HepG2 (cell line): ENCODE results near the gene TLE7. TPM values are rescaled to one million over a fixed set of nuclear protein-coding genes. Genes with fewer than 3 reads are reported as not detected.

Experiments
- ARNTL ChIP-seq: sonication (generic); formaldehyde crosslinking; IDR thresholded peaks from 2 replicates; pipeline ENCODE4 v1.4.0; 2020; ENCODE audit warnings: mild to moderate bottlenecking, missing genetic modification reagents
- BCL6 ChIP-seq: IDR thresholded peaks from 2 replicates; pipeline ENCODE4 v1.6.1; 2016; ENCODE audit warnings: missing genetic modification reagents, missing compliant biosample characterization
- EZH2 ChIP-seq: conservative IDR thresholded peaks from 2 replicates; pipeline ENCODE4 v1.6.1; 2012; ENCODE audit warnings: mild to moderate bottlenecking, low read depth, low read length, moderate library complexity
- FLYWCH1 ChIP-seq: sonication (generic); formaldehyde crosslinking; IDR thresholded peaks from 2 replicates; pipeline ENCODE4 v1.8.1; 2023; ENCODE audit warnings: mild to moderate bottlenecking, missing genetic modification reagents
- GABPB1 ChIP-seq: IDR thresholded peaks from 2 replicates; pipeline ENCODE4 v1.6.1; 2016; ENCODE audit warnings: mild to moderate bottlenecking, missing genetic modification reagents, moderate library complexity, missing compliant biosample characterization
- GATAD2A ChIP-seq: IDR thresholded peaks from 2 replicates; pipeline ENCODE4 v1.6.1; 2016
- HNRNPUL1 ChIP-seq: fragments of 200-400 bp; formaldehyde crosslinking; IDR thresholded peaks from 2 replicates; pipeline ENCODE4 v1.6.1; 2017; ENCODE audit warnings: low read depth, mild to moderate bottlenecking, low read length, moderate library complexity
- NAIF1 ChIP-seq: sonication (generic); formaldehyde crosslinking; IDR thresholded peaks from 2 replicates; pipeline ENCODE4 v1.5.0; 2020; ENCODE audit warnings: mild to moderate bottlenecking, missing genetic modification reagents, borderline replicate concordance
- PHB2 ChIP-seq: fragments of 450-650 bp; IDR thresholded peaks from 2 replicates; pipeline ENCODE4 v1.6.1; 2018; ENCODE audit not compliant: partially characterized antibody
- PHF5A ChIP-seq: IDR thresholded peaks from one replicate; pipeline ENCODE4 v1.6.1; 2018; ENCODE audit warnings: low read depth, missing genetic modification reagents; ENCODE audit not compliant: unreplicated experiment
- SAP130 ChIP-seq: IDR thresholded peaks from 2 replicates; pipeline ENCODE4 v1.6.1; 2016; ENCODE audit warnings: low read depth
- SP140L ChIP-seq: sonication (generic); formaldehyde crosslinking; IDR thresholded peaks from 2 replicates; pipeline ENCODE4 v1.4.0; 2020; ENCODE audit warnings: missing genetic modification reagents, borderline replicate concordance
- ZNF17 ChIP-seq: sonication (generic); formaldehyde crosslinking; IDR thresholded peaks from 2 replicates; pipeline ENCODE4 v1.5.0; 2020; ENCODE audit warnings: mild to moderate bottlenecking, missing genetic modification reagents
- ZNF224 ChIP-seq: sonication (generic); formaldehyde crosslinking; IDR thresholded peaks from 2 replicates; pipeline ENCODE4 v1.5.0; 2020; ENCODE audit warnings: mild to moderate bottlenecking, missing genetic modification reagents
- ZNF496 ChIP-seq: sonication (generic); formaldehyde crosslinking; IDR thresholded peaks from 2 replicates; pipeline ENCODE4 v1.8.1; 2023; ENCODE audit warnings: mild to moderate bottlenecking, moderate library complexity, missing genetic modification reagents; ENCODE audit not compliant: insufficient replicate concordance
- ZNF552 ChIP-seq: sonication (generic); formaldehyde crosslinking; IDR thresholded peaks from 2 replicates; pipeline ENCODE4 v1.9.0; 2022; ENCODE audit warnings: missing genetic modification reagents, mild to moderate bottlenecking, borderline replicate concordance
- ZNF782 ChIP-seq: sonication (generic); formaldehyde crosslinking; IDR thresholded peaks from 2 replicates; pipeline ENCODE4 v1.4.0; 2020; ENCODE audit warnings: missing genetic modification reagents, mild to moderate bottlenecking, borderline replicate concordance
- polyA plus RNA-seq, 8 experiments: library from polyadenylated mRNA; depleted of rRNA in 3 of 8; stranded (reverse) in 7 of 8; unstranded in 1 of 8; fragments of >200 nt; fragmentation: Illumina TruSeq in 4 of 8; extraction: Trizol in 4 of 8; gene quantifications; 2 replicates each; pipeline versions ENCODE4 v1.2.1 to v1.2.3, GENCODE V29; 2011 to 2016; ENCODE audit warnings: low read depth in 4 of 8, missing spikeins in 1 of 8, mixed read lengths in 1 of 8; ENCODE audit not compliant: insufficient read depth in 1 of 8
- total RNA-seq, 5 experiments: library from RNA; depleted of rRNA; stranded (reverse); fragments of >200 nt; fragmentation: Illumina TruSeq; extraction: Trizol; gene quantifications; 2 replicates each; pipeline ENCODE4 v1.2.3, GENCODE V29; 2016; ENCODE audit warnings: low read depth in 1 of 5
- TF ChIP-seq, protein P1 (sequence below): sonication (generic); formaldehyde crosslinking; IDR thresholded peaks from 2 replicates; pipeline ENCODE4 v1.4.0; 2020; ENCODE audit warnings: missing genetic modification reagents
- TF ChIP-seq, protein P2 (sequence below): sonication (generic); formaldehyde crosslinking; IDR thresholded peaks from 2 replicates; pipeline ENCODE4 v1.5.0; 2020; ENCODE audit warnings: mild to moderate bottlenecking, missing genetic modification reagents
- TF ChIP-seq, protein P3 (sequence below): sonication (generic); formaldehyde crosslinking; IDR thresholded peaks from 2 replicates; pipeline ENCODE4 v1.4.0; 2020; ENCODE audit warnings: missing genetic modification reagents

Gene TLE7
- total and polyA plus RNA-seq, 2 of the 13 experiments (the other 11 are each of a cell fraction or from before 2014, with no cell fraction given) = not detected

DNA sequence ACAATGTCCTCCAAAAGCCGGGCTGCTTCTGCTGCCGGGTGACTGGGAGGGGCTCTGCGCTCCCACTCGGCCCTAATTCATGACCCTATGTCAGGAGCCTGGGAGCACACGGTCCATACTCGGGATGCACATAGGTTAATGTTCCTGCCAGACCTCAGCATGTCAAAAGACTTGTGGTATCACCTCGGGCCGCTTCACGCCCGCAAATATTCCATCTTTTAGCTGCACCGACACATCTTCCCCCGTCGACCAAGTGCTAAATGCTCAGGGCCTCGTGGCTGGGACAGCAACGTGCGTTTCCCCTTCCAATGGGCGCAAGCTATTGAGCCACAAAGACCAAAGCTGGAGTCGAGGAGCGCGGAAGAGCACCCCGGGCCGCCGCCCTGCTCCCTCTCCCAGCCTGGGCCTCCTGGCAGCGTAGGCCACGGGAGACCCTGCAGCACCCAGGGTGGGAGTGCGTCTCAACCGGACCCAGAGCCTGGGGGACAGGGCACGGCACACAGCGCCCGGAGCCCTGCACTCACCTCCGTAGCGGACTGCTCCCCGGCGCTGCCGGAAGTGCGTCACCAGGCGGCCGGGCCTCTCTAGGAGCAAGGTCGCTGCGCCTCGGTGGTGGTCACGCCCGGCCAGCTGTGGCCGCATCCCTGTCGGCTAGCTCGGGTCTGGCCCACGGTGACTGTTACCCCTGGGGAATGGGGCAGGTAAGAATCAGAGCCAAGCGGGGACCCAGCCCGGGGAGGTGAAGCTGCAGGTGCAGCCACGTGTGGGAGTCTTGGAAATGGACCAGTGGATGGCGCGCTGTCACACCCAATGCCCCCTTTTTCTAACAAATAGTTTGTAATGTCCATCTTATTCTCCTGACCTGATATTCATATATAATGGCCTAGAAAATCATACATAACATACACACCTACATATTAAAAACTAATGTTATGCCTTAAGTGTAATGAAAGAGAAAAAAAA lies 20.1 kb upstream of the TLE7 start, which contains the start of gene ZNF23 (continued):
- TF ChIP-seq, protein P1, sequence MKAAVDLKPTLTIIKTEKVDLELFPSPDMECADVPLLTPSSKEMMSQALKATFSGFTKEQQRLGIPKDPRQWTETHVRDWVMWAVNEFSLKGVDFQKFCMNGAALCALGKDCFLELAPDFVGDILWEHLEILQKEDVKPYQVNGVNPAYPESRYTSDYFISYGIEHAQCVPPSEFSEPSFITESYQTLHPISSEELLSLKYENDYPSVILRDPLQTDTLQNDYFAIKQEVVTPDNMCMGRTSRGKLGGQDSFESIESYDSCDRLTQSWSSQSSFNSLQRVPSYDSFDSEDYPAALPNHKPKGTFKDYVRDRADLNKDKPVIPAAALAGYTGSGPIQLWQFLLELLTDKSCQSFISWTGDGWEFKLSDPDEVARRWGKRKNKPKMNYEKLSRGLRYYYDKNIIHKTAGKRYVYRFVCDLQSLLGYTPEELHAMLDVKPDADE = no peak
- TF ChIP-seq SAP130 (CRISPR knock-in tag) (peak; percentile 99), PHF5A (peak; percentile 85), GABPB1 (CRISPR knock-in tag) (peak; percentile 100), HNRNPUL1 (0 out of 2 replicates have a peak, but pooled peaks have one; percentile 32), SP140L (CRISPR knock-in tag) (peak; percentile 78; the same call in 1 of the 2 replicates), ZNF17 (CRISPR knock-in tag) (no peak), PHB2 (no peak), EZH2 (no peak), ARNTL (CRISPR knock-in tag) (peak; percentile 76), BCL6 (peak; percentile 77), GATAD2A (CRISPR knock-in tag) (peak; percentile 79; the same call in 1 of the 2 replicates), ZNF552 (CRISPR knock-in tag) (peak; percentile 77; the same call in 1 of the 2 replicates), ZNF496 (CRISPR knock-in tag) (no peak), ZNF782 (CRISPR knock-in tag) (peak; percentile 96), NAIF1 (CRISPR knock-in tag) (no peak), FLYWCH1 (no peak), ZNF224 (CRISPR knock-in tag) (no peak; the same call in 1 of the 2 replicates)
- TF ChIP-seq, protein P2, sequence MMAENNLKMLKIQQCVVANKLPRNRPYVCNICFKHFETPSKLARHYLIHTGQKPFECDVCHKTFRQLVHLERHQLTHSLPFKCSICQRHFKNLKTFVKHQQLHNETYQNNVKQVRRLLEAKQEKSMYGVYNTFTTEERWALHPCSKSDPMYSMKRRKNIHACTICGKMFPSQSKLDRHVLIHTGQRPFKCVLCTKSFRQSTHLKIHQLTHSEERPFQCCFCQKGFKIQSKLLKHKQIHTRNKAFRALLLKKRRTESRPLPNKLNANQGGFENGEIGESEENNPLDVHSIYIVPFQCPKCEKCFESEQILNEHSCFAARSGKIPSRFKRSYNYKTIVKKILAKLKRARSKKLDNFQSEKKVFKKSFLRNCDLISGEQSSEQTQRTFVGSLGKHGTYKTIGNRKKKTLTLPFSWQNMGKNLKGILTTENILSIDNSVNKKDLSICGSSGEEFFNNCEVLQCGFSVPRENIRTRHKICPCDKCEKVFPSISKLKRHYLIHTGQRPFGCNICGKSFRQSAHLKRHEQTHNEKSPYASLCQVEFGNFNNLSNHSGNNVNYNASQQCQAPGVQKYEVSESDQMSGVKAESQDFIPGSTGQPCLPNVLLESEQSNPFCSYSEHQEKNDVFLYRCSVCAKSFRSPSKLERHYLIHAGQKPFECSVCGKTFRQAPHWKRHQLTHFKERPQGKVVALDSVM = no peak
- TF ChIP-seq, protein P3, sequence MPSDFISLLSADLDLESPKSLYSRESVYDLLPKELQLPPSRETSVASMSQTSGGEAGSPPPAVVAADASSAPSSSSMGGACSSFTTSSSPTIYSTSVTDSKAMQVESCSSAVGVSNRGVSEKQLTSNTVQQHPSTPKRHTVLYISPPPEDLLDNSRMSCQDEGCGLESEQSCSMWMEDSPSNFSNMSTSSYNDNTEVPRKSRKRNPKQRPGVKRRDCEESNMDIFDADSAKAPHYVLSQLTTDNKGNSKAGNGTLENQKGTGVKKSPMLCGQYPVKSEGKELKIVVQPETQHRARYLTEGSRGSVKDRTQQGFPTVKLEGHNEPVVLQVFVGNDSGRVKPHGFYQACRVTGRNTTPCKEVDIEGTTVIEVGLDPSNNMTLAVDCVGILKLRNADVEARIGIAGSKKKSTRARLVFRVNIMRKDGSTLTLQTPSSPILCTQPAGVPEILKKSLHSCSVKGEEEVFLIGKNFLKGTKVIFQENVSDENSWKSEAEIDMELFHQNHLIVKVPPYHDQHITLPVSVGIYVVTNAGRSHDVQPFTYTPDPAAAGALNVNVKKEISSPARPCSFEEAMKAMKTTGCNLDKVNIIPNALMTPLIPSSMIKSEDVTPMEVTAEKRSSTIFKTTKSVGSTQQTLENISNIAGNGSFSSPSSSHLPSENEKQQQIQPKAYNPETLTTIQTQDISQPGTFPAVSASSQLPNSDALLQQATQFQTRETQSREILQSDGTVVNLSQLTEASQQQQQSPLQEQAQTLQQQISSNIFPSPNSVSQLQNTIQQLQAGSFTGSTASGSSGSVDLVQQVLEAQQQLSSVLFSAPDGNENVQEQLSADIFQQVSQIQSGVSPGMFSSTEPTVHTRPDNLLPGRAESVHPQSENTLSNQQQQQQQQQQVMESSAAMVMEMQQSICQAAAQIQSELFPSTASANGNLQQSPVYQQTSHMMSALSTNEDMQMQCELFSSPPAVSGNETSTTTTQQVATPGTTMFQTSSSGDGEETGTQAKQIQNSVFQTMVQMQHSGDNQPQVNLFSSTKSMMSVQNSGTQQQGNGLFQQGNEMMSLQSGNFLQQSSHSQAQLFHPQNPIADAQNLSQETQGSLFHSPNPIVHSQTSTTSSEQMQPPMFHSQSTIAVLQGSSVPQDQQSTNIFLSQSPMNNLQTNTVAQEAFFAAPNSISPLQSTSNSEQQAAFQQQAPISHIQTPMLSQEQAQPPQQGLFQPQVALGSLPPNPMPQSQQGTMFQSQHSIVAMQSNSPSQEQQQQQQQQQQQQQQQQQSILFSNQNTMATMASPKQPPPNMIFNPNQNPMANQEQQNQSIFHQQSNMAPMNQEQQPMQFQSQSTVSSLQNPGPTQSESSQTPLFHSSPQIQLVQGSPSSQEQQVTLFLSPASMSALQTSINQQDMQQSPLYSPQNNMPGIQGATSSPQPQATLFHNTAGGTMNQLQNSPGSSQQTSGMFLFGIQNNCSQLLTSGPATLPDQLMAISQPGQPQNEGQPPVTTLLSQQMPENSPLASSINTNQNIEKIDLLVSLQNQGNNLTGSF (CRISPR knock-in tag) = no peak
